Measurements from ENCODE around the gene KRTAP4-8. TPM values are rescaled to one million over a fixed set of nuclear protein-coding genes. Genes with fewer than 3 reads are reported as not detected.

KRTAP4-8 gene
- total and polyA plus RNA-seq, 2 of the 8 experiments (the other 6 are each of a cell fraction or from before 2014, with no cell fraction given): not detected

DNA sequence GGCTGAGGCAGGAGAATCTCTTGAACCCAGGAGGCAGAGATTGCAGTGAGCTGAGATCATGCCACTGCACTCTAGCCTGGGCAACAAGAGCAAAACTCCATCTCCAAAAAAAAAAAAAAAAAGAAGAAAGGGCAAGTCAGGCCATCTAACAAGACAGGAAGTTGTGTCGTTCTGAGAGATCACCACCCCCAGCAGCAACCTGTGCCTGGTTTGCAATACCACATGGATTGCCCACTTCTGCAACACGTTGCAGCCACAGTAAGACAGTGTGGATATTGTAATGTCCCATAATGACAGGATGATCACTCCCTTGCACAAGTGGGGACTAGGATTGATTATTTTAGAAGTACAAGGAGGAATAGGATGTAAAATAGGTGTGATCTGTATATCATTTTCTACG is 28.9 kb downstream of the KRTAP4-8 start:
- no peak overlapping the region for H3K4ac ChIP-seq (replicated peaks; ENCODE audit: insufficient read length, low read depth, low read length)
- H3K27ac ChIP-seq (ENCODE audit: low read depth, low read length): no peak overlapping the region
- no peaks in the 10 kb centered on the region for H3K27me3 ChIP-seq (replicated peaks in 1 of 4; ENCODE audit: control insufficient read depth in 3 of 4, extremely low read depth in 1 of 4, insufficient read depth in 3 of 4, low read length in 3 of 4)
- H3K36me3 ChIP-seq (ENCODE audit: control insufficient read depth in 2 of 4, insufficient read depth in 4 of 4, low read length in 3 of 4): no peaks in the 10 kb centered on the region
- CTCF ChIA-PET (ENCODE audit: partially characterized antibody): no interaction called here
- H3K4me2 ChIP-seq (ENCODE audit: insufficient read depth in 1 of 2, low read depth in 2 of 2, low read length in 2 of 2): no peak overlapping the region
- H4K20me1 ChIP-seq (replicated peaks in 1 of 2; ENCODE audit: control insufficient read depth in 1 of 2, insufficient read depth in 2 of 2, low read length in 2 of 2): no peaks in the 10 kb centered on the region
- POLR2A ChIA-PET (ENCODE audit: partially characterized antibody): no interaction called here
- H3K23me2 ChIP-seq (ENCODE audit: low read depth, low read length): no peaks in the 10 kb centered on the region
- H2BK12ac ChIP-seq (ENCODE audit: low read depth, low read length): no peak overlapping the region
- H3K9ac ChIP-seq (replicated peaks in 1 of 4; ENCODE audit: extremely low read depth in 1 of 4, low read depth in 3 of 4, low read length in 3 of 4): no peak overlapping the region
- H2AFZ ChIP-seq (ENCODE audit: low read length): no peak overlapping the region
- H3K14ac ChIP-seq (ENCODE audit: insufficient read length): no peak overlapping the region
- no peak for FAIRE-seq
- no peaks in the 10 kb centered on the region for H3K79me2 ChIP-seq (ENCODE audit: control insufficient read depth in 1 of 2, insufficient read depth in 2 of 2, low read length in 2 of 2)
- H2AK5ac ChIP-seq (ENCODE audit: low read depth, low read length): no peak overlapping the region
- H3K9me3 ChIP-seq (ENCODE audit: insufficient read depth in 2 of 2, low read depth in 1 of 2, low read length in 1 of 2): no peaks in the 10 kb centered on the region
- no peak overlapping the region for H3K4me3 ChIP-seq (ENCODE audit: extremely low read depth in 1 of 4, insufficient read depth in 2 of 4, low read depth in 3 of 4, low read length in 4 of 4)
- no peak overlapping the region for H3K56ac ChIP-seq (replicated peaks; ENCODE audit: insufficient read length, low read depth, low read length)
- no peak for DNase-seq (ENCODE audit: low read depth in 1 of 2, low spot score in 2 of 2)
- H2BK15ac ChIP-seq (ENCODE audit: low read length): no peak overlapping the region
- H3K18ac ChIP-seq (ENCODE audit: extremely low read depth, low read length): no peak overlapping the region
- H2BK120ac ChIP-seq (replicated peaks; ENCODE audit: low read depth, low read length): no peak overlapping the region
- H3K23ac ChIP-seq (ENCODE audit: insufficient read length): no peak overlapping the region
- H4K5ac ChIP-seq (ENCODE audit: insufficient read length, low read depth, low read length): no peak overlapping the region
- WGBS, 2 experiments (ENCODE audit: extremely low coverage in 1 of 2, insufficient coverage in 1 of 2, insufficient read length in 1 of 2, insufficient replicate concordance in 2 of 2, low coverage in 1 of 2, low lambda C conversion rate in 2 of 2, missing lambda C conversion rate in 1 of 2): 82% methylated on average over 3 of the region's 3 CpGs; no CpG with 5 or more reads in 1 of the 2 experiments
- H2BK5ac ChIP-seq (ENCODE audit: low read depth, low read length): no peak overlapping the region
- no peak overlapping the region for H2BK20ac ChIP-seq (ENCODE audit: low read length)
- no peak overlapping the region for H4K91ac ChIP-seq (replicated peaks; ENCODE audit: insufficient read length, low read length)
- no peaks in the 10 kb centered on the region for H3K4me1 ChIP-seq (replicated peaks in 1 of 4; ENCODE audit: control insufficient read depth in 3 of 4, insufficient read depth in 4 of 4, low read length in 3 of 4)
- no peaks in the 10 kb centered on the region for H3K79me1 ChIP-seq (ENCODE audit: low read depth, low read length)
- no peak overlapping the region for H4K8ac ChIP-seq (ENCODE audit: extremely low read depth, insufficient read depth, low read length)
- TF ChIP-seq GTF2F1 (IDR thresholded peaks at IDR 0.05; ENCODE audit: borderline replicate concordance, low read depth, low read length): no peak
- no peak for TF ChIP-seq SIRT6 (IDR thresholded peaks at IDR 0.05; ENCODE audit: low read length)
- no peak for TF ChIP-seq CBX8 (IDR thresholded peaks at IDR 0.05; ENCODE audit: borderline replicate concordance, low read depth, low read length)
- no peak for TF ChIP-seq SIX5 (IDR thresholded peaks at IDR 0.05; ENCODE audit: low read depth, low read length)
- TF ChIP-seq CREB1 (IDR thresholded peaks at IDR 0.05): no peak
- TF ChIP-seq, protein P1, sequence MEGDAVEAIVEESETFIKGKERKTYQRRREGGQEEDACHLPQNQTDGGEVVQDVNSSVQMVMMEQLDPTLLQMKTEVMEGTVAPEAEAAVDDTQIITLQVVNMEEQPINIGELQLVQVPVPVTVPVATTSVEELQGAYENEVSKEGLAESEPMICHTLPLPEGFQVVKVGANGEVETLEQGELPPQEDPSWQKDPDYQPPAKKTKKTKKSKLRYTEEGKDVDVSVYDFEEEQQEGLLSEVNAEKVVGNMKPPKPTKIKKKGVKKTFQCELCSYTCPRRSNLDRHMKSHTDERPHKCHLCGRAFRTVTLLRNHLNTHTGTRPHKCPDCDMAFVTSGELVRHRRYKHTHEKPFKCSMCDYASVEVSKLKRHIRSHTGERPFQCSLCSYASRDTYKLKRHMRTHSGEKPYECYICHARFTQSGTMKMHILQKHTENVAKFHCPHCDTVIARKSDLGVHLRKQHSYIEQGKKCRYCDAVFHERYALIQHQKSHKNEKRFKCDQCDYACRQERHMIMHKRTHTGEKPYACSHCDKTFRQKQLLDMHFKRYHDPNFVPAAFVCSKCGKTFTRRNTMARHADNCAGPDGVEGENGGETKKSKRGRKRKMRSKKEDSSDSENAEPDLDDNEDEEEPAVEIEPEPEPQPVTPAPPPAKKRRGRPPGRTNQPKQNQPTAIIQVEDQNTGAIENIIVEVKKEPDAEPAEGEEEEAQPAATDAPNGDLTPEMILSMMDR (IDR thresholded peaks at IDR 0.05; ENCODE audit: control extremely low read depth in 1 of 3, insufficient read depth in 1 of 3, low read depth in 1 of 3, low read length in 3 of 3): no peak
- no peak for TF ChIP-seq KDM4A (IDR thresholded peaks at IDR 0.05; ENCODE audit: low read depth, low read length, severe bottlenecking)
- TF ChIP-seq POLR2A (IDR thresholded peaks at IDR 0.05; ENCODE audit: control extremely low read depth in 1 of 2, low read depth in 2 of 2, low read length in 2 of 2): no peak
- no peak for TF ChIP-seq TAF1 (IDR thresholded peaks at IDR 0.05; ENCODE audit: low read depth, low read length)
- TF ChIP-seq MAX (IDR thresholded peaks at IDR 0.05): no peak
- no peak for TF ChIP-seq E2F6 (IDR thresholded peaks at IDR 0.05)
